HepG2 (cell line): ENCODE data around the gene GEMIN2. TPM values are rescaled to one million over a fixed set of nuclear protein-coding genes. Genes with fewer than 3 reads are reported as not detected.

Experiments
- BATF2 ChIP-seq: sonication (generic); formaldehyde crosslinking; IDR thresholded peaks from 2 replicates; pipeline ENCODE4 v1.8.0; 2022; ENCODE audit warnings: mild to moderate bottlenecking, missing genetic modification reagents, moderate library complexity
- CREB1 ChIP-seq, 2 experiments: fragments of 450-650 bp in 1 of 2; IDR thresholded peaks; 2 replicates each; pipeline ENCODE4 v1.6.1; 2016 to 2017; ENCODE audit warnings: control low read depth in 1 of 2, mild to moderate bottlenecking in 1 of 2, missing compliant biosample characterization in 1 of 2, missing genetic modification characterization in 1 of 2
- GPN1 ChIP-seq: sonication (generic); formaldehyde crosslinking; IDR thresholded peaks from 2 replicates; pipeline ENCODE4 v1.5.1; 2020; ENCODE audit warnings: missing genetic modification reagents, borderline replicate concordance
- ISL2 ChIP-seq: sonication (generic); formaldehyde crosslinking; IDR thresholded peaks from 2 replicates; pipeline ENCODE4 v1.5.0; 2020; ENCODE audit warnings: missing genetic modification reagents
- MAFG ChIP-seq: sonication (generic); formaldehyde crosslinking; IDR thresholded peaks from 2 replicates; pipeline ENCODE4 v1.5.1; 2020; ENCODE audit warnings: mild to moderate bottlenecking, missing genetic modification reagents
- MEF2D ChIP-seq: sonication (generic); formaldehyde crosslinking; IDR thresholded peaks from 2 replicates; pipeline ENCODE4 v1.5.1; 2020; ENCODE audit warnings: mild to moderate bottlenecking, missing genetic modification reagents
- PHF21A ChIP-seq: sonication (generic); formaldehyde crosslinking; IDR thresholded peaks from 2 replicates; pipeline ENCODE4 v1.5.0; 2020; ENCODE audit warnings: mild to moderate bottlenecking, missing genetic modification reagents
- SALL2 ChIP-seq: sonication (generic); formaldehyde crosslinking; IDR thresholded peaks from 2 replicates; pipeline ENCODE4 v1.8.1; 2023; ENCODE audit warnings: mild to moderate bottlenecking, missing genetic modification reagents, inconsistent platforms
- SKIL ChIP-seq: sonication (generic); formaldehyde crosslinking; IDR thresholded peaks from 2 replicates; pipeline ENCODE4 v1.8.0; 2022; ENCODE audit warnings: missing genetic modification reagents, mild to moderate bottlenecking, moderate library complexity, borderline replicate concordance
- TERF1 ChIP-seq: sonication (generic); formaldehyde crosslinking; IDR thresholded peaks from 2 replicates; pipeline ENCODE4 v1.8.0; 2022; ENCODE audit warnings: mild to moderate bottlenecking, missing genetic modification reagents, moderate library complexity
- YEATS2 ChIP-seq: sonication (generic); formaldehyde crosslinking; IDR thresholded peaks from 2 replicates; pipeline ENCODE4 v1.4.0; 2020; ENCODE audit warnings: missing genetic modification reagents, borderline replicate concordance
- ZBTB20 ChIP-seq: sonication (generic); formaldehyde crosslinking; IDR thresholded peaks from 2 replicates; pipeline ENCODE4 v1.8.1; 2023; ENCODE audit warnings: missing genetic modification reagents, low read depth, mild to moderate bottlenecking, borderline replicate concordance
- ZFP90 ChIP-seq: sonication (generic); formaldehyde crosslinking; IDR thresholded peaks from 2 replicates; pipeline ENCODE4 v1.8.0; 2022; ENCODE audit warnings: missing genetic modification reagents, mild to moderate bottlenecking, inconsistent platforms, borderline replicate concordance
- ZFP91 ChIP-seq: sonication (generic); formaldehyde crosslinking; IDR thresholded peaks from 2 replicates; pipeline ENCODE4 v1.9.0; 2022; ENCODE audit warnings: missing genetic modification reagents, mild to moderate bottlenecking, borderline replicate concordance
- ZKSCAN8 ChIP-seq: IDR thresholded peaks from 2 replicates; pipeline ENCODE4 v1.6.1; 2016; ENCODE audit warnings: borderline replicate concordance, missing genetic modification reagents, missing compliant biosample characterization
- ZNF136 ChIP-seq: sonication (generic); formaldehyde crosslinking; IDR thresholded peaks from 2 replicates; pipeline ENCODE4 v1.8.1; 2022; ENCODE audit warnings: low read depth, mild to moderate bottlenecking, moderate library complexity, missing genetic modification reagents
- ZNF20 ChIP-seq: sonication (generic); formaldehyde crosslinking; IDR thresholded peaks from 2 replicates; pipeline ENCODE4 v1.4.0; 2020; ENCODE audit warnings: mild to moderate bottlenecking, moderate library complexity, missing genetic modification reagents
- ZNF367 ChIP-seq: sonication (generic); formaldehyde crosslinking; IDR thresholded peaks from 2 replicates; pipeline ENCODE4 v1.4.0; 2020; ENCODE audit warnings: missing genetic modification reagents, borderline replicate concordance
- ZNF710 ChIP-seq: sonication (generic); formaldehyde crosslinking; IDR thresholded peaks from 2 replicates; pipeline ENCODE4 v1.5.0; 2020; ENCODE audit warnings: mild to moderate bottlenecking, missing genetic modification reagents, borderline replicate concordance
- ZNF720 ChIP-seq: sonication (generic); formaldehyde crosslinking; IDR thresholded peaks from 2 replicates; pipeline ENCODE4 v1.4.0; 2020; ENCODE audit warnings: missing genetic modification reagents
- polyA plus RNA-seq, 8 experiments: library from polyadenylated mRNA; depleted of rRNA in 3 of 8; stranded (reverse) in 7 of 8; unstranded in 1 of 8; fragments of >200 nt; fragmentation: Illumina TruSeq in 4 of 8; extraction: Trizol in 4 of 8; gene quantifications; 2 replicates each; pipeline versions ENCODE4 v1.2.1 to v1.2.3, GENCODE V29; 2011 to 2016; ENCODE audit warnings: low read depth in 4 of 8, missing spikeins in 1 of 8, mixed read lengths in 1 of 8; ENCODE audit not compliant: insufficient read depth in 1 of 8
- total RNA-seq, 5 experiments: library from RNA; depleted of rRNA; stranded (reverse); fragments of >200 nt; fragmentation: Illumina TruSeq; extraction: Trizol; gene quantifications; 2 replicates each; pipeline ENCODE4 v1.2.3, GENCODE V29; 2016; ENCODE audit warnings: low read depth in 1 of 5

Gene GEMIN2
- total and polyA plus RNA-seq, 2 of the 13 experiments (the other 11 are each of a cell fraction or from before 2014, with no cell fraction given), result 54.8 to 110 TPM

GRCh38 chr14:39175445-39176262 is 61.5 kb downstream of the GEMIN2 start (continued):
- no peak for TF ChIP-seq SKIL (CRISPR knock-in tag)
- no peak; the same call in 1 of the 2 replicates for TF ChIP-seq SALL2 (CRISPR knock-in tag)
- TF ChIP-seq MEF2D (CRISPR knock-in tag), result no peak; the same call in 1 of the 2 replicates
- no peak for TF ChIP-seq TERF1
- TF ChIP-seq ZNF136, result no peak; the same call in 1 of the 2 replicates
- peak; percentile 74 for TF ChIP-seq ZNF710 (CRISPR knock-in tag)
- peak; percentile 56 for TF ChIP-seq ZBTB20 (CRISPR knock-in tag)
- no peak; the same call in 1 of the 2 replicates for TF ChIP-seq YEATS2 (CRISPR knock-in tag)
- TF ChIP-seq ZNF720 (CRISPR knock-in tag), result no peak
- no peak for TF ChIP-seq ZKSCAN8 (CRISPR knock-in tag)
- TF ChIP-seq MAFG (CRISPR knock-in tag), result no peak
- no peak; the same call in 1 of the 2 replicates for TF ChIP-seq ZFP90 (CRISPR knock-in tag)
- no peak; the same call in 1 of the 2 replicates for TF ChIP-seq ZNF20 (CRISPR knock-in tag)
- peak; percentile 87; the same call in 1 of the 2 replicates for TF ChIP-seq ZFP91 (CRISPR knock-in tag)
- peak; percentile 78; the same call in 1 of the 2 replicates for TF ChIP-seq GPN1 (CRISPR knock-in tag)
- TF ChIP-seq BATF2 (CRISPR knock-in tag), result no peak
- TF ChIP-seq ZNF367 (CRISPR knock-in tag), result no peak; the same call in 1 of the 2 replicates
- peak; percentile 48 for TF ChIP-seq ISL2 (CRISPR knock-in tag)
- no peak for TF ChIP-seq PHF21A (CRISPR knock-in tag)
- TF ChIP-seq CREB1 (IDR thresholded peaks at IDR 0.05), result no peak
- TF ChIP-seq CREB1 (CRISPR knock-in tag; IDR thresholded peaks at IDR 0.05), result no peak
